ENCODE measurements around the gene HDGFL2.

The HDGFL2 gene

DNA sequence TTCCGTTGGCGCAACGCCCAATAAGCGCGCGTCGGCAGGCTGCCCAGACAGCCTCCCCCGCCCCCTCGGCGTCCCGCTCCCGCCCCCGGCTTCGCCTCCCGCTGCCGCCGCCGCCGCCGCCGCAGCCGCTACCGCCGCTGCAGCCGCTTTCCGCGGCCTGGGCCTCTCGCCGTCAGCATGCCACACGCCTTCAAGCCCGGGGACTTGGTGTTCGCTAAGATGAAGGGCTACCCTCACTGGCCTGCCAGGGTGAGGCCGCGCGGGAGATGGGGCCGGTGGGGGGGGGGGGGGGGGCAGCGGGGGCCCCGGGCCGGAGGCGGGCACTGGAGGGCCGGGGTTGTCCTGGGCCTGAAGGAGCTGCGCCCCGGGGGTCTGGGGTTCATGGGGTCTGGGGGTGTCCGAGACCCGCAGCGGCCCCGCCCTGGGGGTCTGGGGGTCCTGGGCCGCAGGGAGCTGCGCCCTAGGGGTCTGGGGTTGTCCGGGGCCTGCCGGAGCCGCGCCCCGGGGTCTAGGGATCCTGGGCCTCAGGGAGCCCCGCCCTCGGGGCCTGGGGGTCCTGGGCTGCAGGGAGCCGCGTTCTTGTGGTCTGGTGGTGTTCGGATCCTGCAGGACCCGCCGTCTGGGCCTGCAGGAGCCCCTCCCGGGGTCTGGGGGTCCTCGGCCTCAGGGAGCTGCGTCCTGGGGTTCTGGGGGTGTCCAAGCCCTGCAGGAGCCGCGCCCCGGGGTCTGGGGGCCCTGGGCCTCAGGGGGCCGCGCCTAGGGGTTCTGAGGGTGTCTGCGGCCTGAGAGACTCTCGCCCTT is at the start of gene HDGFL2:
TSS of gene HDGFL2 (plus strand) at position 124 of the 801 bp plus-strand sequence. CDS start at position 178, 54 bp downstream.
- no peak for DNase-seq (ENCODE audit: low spot score)

GRCh38 chr19:4423416-4424126 is 48.5 kb upstream of the HDGFL2 start:
- DNase-seq (ENCODE audit: low spot score), result no peak

- no peak for DNase-seq (ENCODE audit: low spot score)
These were observed 46.6 kb upstream of the HDGFL2 start for GRCh38 chr19:4425537-4425936.

GRCh38 chr19:4428326-4428975 is 43.6 kb upstream of the HDGFL2 start:
- no peak for DNase-seq (ENCODE audit: low spot score)

DNA sequence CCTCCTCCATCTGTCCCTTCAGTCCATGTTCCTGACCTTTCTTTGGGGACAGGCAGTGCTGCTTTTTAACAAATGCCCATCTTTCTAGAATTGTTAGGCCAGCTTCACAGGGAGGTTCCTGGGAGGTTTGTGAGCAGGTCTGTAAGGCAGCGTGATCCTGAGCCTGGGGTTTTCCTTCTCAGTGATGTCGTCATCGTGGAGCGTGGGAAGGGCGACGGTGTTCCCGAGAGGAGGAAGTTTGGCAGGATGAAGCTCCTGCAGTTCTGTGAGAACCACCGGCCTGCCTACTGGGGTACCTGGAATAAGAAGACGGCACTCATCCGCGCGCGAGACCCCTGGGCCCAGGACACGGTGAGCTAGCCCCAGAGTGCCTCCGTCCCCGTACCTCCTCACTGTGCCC is 42.8 kb upstream of the HDGFL2 start:
- no peak for DNase-seq (ENCODE audit: low spot score)

GRCh38 chr19:4429771-4430171 is 42.3 kb upstream of the HDGFL2 start:
- no peak for DNase-seq (ENCODE audit: low spot score)

DNA sequence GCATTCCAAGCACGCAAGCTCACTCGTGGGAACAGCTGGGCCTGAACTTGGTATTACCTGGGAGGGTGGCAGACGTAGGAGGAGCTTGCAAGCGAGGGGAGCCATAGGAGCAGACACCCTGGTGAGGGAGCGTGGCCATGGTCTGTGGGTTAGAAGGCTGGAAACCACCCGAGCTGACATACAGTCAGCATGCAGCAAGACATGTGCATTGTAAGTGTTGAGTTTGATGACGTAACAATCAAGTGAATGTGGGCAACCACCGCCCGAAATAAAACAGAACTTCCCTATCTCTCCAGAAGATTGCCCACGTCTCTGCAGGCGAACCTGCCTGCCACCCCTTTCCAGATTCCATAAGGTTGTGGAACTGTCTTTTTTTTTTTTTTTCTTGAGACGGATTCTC is 41.3 kb upstream of the HDGFL2 start:
- DNase-seq (ENCODE audit: low spot score), result no peak

DNA sequence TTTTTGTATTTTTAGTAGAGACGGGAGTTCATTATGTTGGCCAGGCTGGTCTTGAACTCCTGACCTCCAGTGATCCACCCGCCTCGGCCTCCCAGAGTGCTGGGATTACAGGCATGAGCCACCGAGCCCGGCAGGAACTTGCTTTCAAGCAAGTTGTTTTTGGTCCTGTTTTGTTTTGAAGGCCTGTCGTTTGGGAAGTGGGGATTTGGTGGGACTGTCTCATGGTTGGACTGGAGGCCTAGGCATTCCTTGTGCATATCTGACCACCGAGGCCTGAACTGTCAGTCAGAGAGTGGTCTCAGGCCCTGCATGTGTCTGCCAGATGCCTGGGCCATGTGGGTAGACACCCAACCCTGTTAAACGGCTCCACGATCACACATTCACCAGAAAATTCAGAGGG is 40.8 kb upstream of the HDGFL2 start:
- no peak for DNase-seq (ENCODE audit: low spot score)

GRCh38 chr19:4431808-4432674 is 40.1 kb upstream of the HDGFL2 start:
- DNase-seq (ENCODE audit: low spot score), result no peak

DNA sequence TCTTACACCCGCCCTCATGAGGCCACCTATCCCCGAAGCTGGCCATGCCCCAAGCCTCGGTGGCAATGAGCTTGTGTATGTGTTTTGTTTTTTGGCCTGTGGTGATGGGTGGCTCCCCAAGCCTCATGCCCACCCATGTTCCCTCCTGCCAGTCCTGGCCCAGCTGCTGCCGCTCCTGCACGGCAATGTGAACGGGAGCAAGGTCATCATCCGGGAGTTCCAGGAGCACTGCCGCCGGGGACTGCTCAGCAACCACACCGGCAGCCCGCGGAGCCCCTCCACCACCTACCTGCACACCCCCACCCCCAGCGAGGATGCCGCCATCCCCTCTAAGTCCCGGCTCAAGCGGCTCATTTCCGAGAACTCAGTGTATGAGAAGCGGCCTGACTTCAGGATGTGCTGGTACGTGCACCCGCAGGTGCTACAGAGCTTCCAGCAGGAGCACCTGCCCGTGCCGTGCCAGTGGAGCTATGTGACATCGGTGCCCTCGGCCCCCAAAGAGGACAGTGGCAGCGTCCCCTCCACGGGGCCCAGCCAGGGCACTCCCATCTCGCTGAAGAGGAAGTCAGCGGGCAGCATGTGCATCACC is 39.1 kb upstream of the HDGFL2 start:
- DNase-seq (ENCODE audit: low spot score), result no peak

DNA sequence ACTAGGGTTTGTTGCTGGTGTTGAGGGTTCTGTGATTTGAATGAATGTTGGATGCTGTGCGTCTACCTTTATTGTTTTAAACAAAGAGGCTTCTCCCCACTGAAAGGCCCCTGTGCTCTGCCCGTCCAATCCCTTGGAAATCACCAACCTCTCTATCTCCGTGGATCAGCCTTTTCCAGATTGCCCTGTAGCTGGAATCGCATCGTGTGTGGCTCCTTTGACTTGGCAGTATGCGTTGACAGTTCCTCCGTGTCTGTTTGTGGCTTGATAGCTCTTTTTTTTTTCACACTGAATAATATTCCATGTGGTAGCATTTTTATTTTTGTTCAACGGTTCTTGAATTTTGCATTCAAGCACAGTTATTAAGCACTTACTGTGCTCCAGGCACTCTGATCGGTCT is 37.7 kb upstream of the HDGFL2 start:
- DNase-seq (ENCODE audit: low spot score), result no peak

- DNase-seq (ENCODE audit: low spot score), result no peak
These were observed 35.9 kb upstream of the HDGFL2 start for GRCh38 chr19:4436231-4436630.

- DNase-seq (ENCODE audit: low spot score), result no peak
These were observed 35.0 kb upstream of the HDGFL2 start for GRCh38 chr19:4437103-4437502.

GRCh38 chr19:4439243-4439642 is 32.9 kb upstream of the HDGFL2 start:
- DNase-seq (ENCODE audit: low spot score), result no peak

GRCh38 chr19:4441994-4442818 is 29.9 kb upstream of the HDGFL2 start:
- no peak for DNase-seq (ENCODE audit: low spot score)

GRCh38 chr19:4442819-4443146 is 29.3 kb upstream of the HDGFL2 start:
- no peak for DNase-seq (ENCODE audit: low spot score)

DNA sequence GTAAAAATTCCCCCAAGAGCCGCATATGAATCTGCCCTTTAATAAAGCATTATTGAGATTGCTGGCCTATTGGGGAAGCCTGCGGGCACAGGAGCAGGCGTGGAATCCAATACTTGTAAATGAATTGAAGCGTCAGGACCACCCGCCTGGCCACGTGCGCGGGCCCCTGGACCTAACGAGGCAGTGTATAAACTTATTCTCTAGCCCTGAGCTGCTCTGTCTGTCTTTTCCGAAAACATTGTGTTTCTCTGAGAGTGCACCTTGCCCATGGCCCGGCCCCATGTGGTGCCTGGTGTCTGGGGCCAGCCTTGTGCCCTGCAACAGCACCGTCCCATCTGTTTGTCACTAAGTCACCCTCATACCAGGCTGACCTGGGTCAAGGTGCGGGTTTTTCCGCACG is 28.9 kb upstream of the HDGFL2 start:
- no peak for DNase-seq (ENCODE audit: low spot score)

DNA sequence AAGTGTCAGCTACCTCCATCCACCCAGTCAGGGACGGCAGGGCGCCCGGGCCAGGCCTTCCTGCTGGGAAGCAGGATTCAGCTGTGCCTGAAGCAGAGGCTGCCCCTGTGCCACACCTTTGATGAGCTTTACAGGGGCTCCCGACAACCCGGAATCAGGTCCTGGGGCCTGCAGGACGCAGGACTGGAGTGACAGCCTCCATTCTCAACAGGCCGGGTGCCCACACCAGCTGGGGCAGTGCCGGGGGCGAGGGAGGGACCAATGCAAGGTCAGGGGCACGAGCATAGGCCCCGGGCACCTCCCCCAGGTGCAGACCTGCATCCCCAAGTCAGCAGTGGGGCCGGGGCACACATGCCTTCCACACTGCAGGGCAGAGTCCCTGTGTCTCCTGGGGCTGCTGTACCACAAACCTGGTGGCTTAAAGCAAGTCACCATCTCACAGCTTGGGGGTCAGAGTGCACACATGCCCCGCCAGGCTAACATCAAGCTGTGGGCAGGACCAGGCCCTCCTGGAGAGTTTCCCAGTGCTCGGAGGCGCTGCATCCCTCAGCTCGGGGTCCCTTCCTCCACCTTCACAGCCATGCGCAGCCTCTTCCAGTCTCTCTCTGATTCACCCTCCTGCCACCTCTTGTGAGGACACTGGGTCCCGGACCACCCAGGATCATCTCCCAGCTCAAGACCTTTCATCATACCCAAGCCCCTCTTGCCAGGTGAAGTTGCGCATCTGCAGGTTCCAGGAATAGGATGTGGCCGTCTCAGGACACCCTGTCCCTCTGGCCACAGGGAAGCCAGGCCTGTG is 27.9 kb upstream of the HDGFL2 start:
- DNase-seq (ENCODE audit: low spot score), result no peak

DNA sequence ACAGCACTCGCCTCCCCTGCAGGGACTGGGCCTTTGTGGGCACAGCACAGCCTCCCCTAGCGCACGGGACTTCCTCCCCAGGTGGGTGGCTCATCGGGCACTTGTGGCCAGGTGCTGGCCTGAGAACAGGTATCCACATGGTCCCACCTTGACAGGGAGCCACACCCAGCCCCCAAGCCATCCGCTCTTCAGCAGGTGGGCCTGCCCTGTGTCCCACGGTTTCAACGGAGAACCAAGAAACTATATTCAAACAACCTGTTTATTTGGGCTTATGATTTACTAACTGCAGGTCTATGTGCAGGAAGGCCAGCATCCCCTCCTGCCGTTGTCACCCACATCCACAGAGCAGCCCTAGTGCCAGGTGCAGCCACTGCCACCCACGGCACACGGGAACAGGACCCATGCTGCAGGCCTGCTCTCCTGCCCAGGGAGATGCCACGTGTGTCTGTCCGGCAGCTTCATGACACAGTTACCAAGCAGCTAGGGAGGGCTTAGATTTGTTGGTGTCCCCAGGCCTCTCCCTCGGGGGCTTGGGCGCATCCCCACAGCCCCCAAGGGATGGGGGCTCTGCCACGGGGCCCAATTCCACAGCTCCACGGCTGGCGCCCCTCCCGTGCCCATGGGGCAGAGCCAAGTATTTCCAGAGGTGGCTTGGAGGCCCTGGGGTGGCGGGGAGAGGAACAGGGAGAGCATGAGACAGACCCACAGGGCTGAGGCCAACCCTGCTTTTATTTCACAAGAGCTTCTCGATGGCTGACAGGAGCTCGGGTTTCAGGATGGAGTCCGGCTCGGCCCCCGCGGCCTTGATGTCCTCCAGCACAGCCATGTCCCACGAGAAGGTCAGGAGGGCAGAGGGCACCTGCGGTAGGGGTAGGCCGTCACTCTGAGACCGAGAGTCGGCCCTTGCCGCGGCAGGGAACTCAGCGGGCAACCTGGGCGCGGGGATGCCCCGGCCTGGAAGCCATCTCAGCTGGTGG is 27.0 kb upstream of the HDGFL2 start:
- DNase-seq (ENCODE audit: low spot score), result no peak
